Tibial nerve (tissue), 4 donors: ENCODE results near the gene LRRC73.

Experiments used
- CTCF ChIP-seq, 5 experiments: fragments of 200-600 bp in 3 of 5; fragments of 450-650 bp in 2 of 5; sonication (generic) in 3 of 5; IDR thresholded peaks; one replicate each; pipeline ENCODE4 v1.5.1; 2016 to 2019; ENCODE audit warnings: antibody characterized with exemption in 5 of 5, mild to moderate bottlenecking in 3 of 5, moderate library complexity in 2 of 5
- EP300 ChIP-seq, 2 donors: sonication (generic); formaldehyde crosslinking; IDR thresholded peaks; one replicate each; pipeline ENCODE4 v1.6.1; 2017; ENCODE audit warnings: antibody characterized with exemption in 2 of 2, mild to moderate bottlenecking in 1 of 2
- POLR2A ChIP-seq, 2 donors: fragments of 450-650 bp; IDR thresholded peaks; one replicate each; pipeline ENCODE4 v1.6.1; 2017; ENCODE audit warnings: antibody characterized with exemption in 2 of 2, mild to moderate bottlenecking in 2 of 2, moderate library complexity in 2 of 2

GRCh38 chr6:43465948-43466347, 44.2 kb downstream of the LRRC73 start:
- TF ChIP-seq CTCF (IDR thresholded peaks at IDR 0.05) (no peak), POLR2A (IDR thresholded peaks at IDR 0.05) (no peak), EP300 (IDR thresholded peaks at IDR 0.05) (no peak)
